Gastrocnemius medialis (tissue), 4 donors: ENCODE results near the gene VIPR2. TPM values are rescaled to one million over a fixed set of nuclear protein-coding genes. Genes with fewer than 3 reads are reported as not detected.

Experiments
- ATAC-seq, 2 donors: fragments of 150-250 bp; one replicate each; pipeline ENCODE4 v1.9.1; 2016
- DNase-seq, 2 donors: peaks; one replicate each; pipeline ENCODE4 v3.0.0-alpha.2; 2019
- H3K27ac ChIP-seq, 4 donors: fragments of 200-600 bp; sonication (generic); 1 replicate in 1 of 4; 2 replicates in 3 of 4; pipeline ENCODE4 v1.5.1; 2016 to 2018; ENCODE audit warnings: mild to moderate bottlenecking in 2 of 4, moderate library complexity in 1 of 4
- H3K27me3 ChIP-seq, 3 donors: fragments of 200-600 bp; sonication (generic) in 2 of 3; 1 replicate in 1 of 3; 2 replicates in 2 of 3; pipeline versions ENCODE4 v1.5.1 to v1.6.0; 2016 to 2019; ENCODE audit warnings: mild to moderate bottlenecking in 1 of 3, moderate library complexity in 1 of 3
- H3K36me3 ChIP-seq, 2 donors: fragments of 200-600 bp; sonication (generic) in 1 of 2; one replicate each; pipeline ENCODE4 v1.5.1; 2017 to 2018
- H3K4me1 ChIP-seq, 2 donors: fragments of 200-600 bp; sonication (generic) in 1 of 2; one replicate each; pipeline ENCODE4 v1.5.1; 2016 to 2017; ENCODE audit warnings: mild to moderate bottlenecking in 2 of 2
- H3K4me3 ChIP-seq, 4 donors: fragments of 200-600 bp; sonication (generic) in 3 of 4; 1 replicate in 1 of 4; 2 replicates in 3 of 4; pipeline ENCODE4 v1.5.1; 2016 to 2019; ENCODE audit warnings: mild to moderate bottlenecking in 2 of 4
- H3K9me3 ChIP-seq, 3 donors: fragments of 200-600 bp; sonication (generic) in 2 of 3; 1 replicate in 1 of 3; 2 replicates in 2 of 3; pipeline ENCODE4 v1.5.1; 2016 to 2019
- CTCF ChIP-seq, 5 experiments: fragments of 450-650 bp in 3 of 5; fragments of 200-600 bp in 2 of 5; sonication (generic) in 2 of 5; IDR thresholded peaks in 4 of 5; conservative IDR thresholded peaks in 1 of 5; 1 replicate in 4 of 5; 2 replicates in 1 of 5; pipeline ENCODE4 v1.5.1; 2016 to 2019; ENCODE audit warnings: antibody characterized with exemption in 5 of 5, mild to moderate bottlenecking in 3 of 5, moderate library complexity in 3 of 5
- POLR2A ChIP-seq, 2 donors: fragments of 450-650 bp; IDR thresholded peaks; one replicate each; pipeline ENCODE4 v1.6.1; 2017; ENCODE audit warnings: antibody characterized with exemption in 2 of 2, mild to moderate bottlenecking in 2 of 2, moderate library complexity in 2 of 2
- in situ Hi-C, 4 donors: fragments of 200-750 bp; cut with MboI; loops; one replicate each; pipeline versions ENCODE4 v1.15.0 to v1.8.0; 2017; ENCODE audit warnings: low sequenced_read_pairs in 4 of 4
- intact Hi-C: fragments of 100-400 bp; cut with DNase I; formaldehyde crosslinking; loops from one replicate; pipeline ENCODE4 v1.15.1; 2023; ENCODE audit warnings: low total_unique reads
- total RNA-seq, 4 donors: library from RNA; depleted of rRNA; stranded (reverse); fragments of >200 nt; gene quantifications; one replicate each; pipeline versions ENCODE4 v1.1.0 to v1.2.3, GENCODE V29; 2016

VIPR2 gene
- total RNA-seq, 4 donors from 2014 or later, result 0.39 to 2.2 (median 0.80) TPM

GRCh38 chr7:159122276-159122675 lies 22.4 kb downstream of the VIPR2 start:
- ATAC-seq (no peak), DNase-seq (no peak)
- TF ChIP-seq CTCF (IDR thresholded peaks at IDR 0.05 in 4 of 5, conservative IDR thresholded peaks at IDR 0.05 in 1 of 5) (no peak), POLR2A (IDR thresholded peaks at IDR 0.05) (no peak)
- Histone ChIP-seq H3K4me3 (no peak overlapping the region), H3K4me1 (no peaks in the 10 kb centered on the region), H3K36me3 (no peaks in the 10 kb centered on the region), H3K27me3 (no peaks in the 10 kb centered on the region), H3K27ac (no peak overlapping the region), H3K9me3 (no peaks in the 10 kb centered on the region)
- in situ Hi-C loops (no loop called here), intact Hi-C loops (no loop called here)

- Histone ChIP-seq H3K4me3 (no peak overlapping the region), H3K27me3 (no peaks in the 10 kb centered on the region), H3K36me3 (no peaks in the 10 kb centered on the region), H3K4me1 (no peaks in the 10 kb centered on the region), H3K9me3 (no peaks in the 10 kb centered on the region), H3K27ac (no peak overlapping the region)
- in situ Hi-C loops, result no loop called here
- no peak for TF ChIP-seq CTCF (IDR thresholded peaks at IDR 0.05 in 4 of 5, conservative IDR thresholded peaks at IDR 0.05 in 1 of 5)
- TF ChIP-seq POLR2A (IDR thresholded peaks at IDR 0.05), result no peak
- DNase-seq (no peak), ATAC-seq (no peak)
- intact Hi-C loops, result no loop called here
Measured at GRCh38 chr7:159121476-159121875, 23.2 kb downstream of the VIPR2 start.

- in situ Hi-C loops (no loop called here), intact Hi-C loops (no loop called here)
- no peak overlapping the region for H3K27ac ChIP-seq
- H3K36me3 ChIP-seq, result no peaks in the 10 kb centered on the region
- ATAC-seq, result no peak
- no peak for DNase-seq
- no peaks in the 10 kb centered on the region for H3K4me1 ChIP-seq
- TF ChIP-seq CTCF (IDR thresholded peaks at IDR 0.05 in 4 of 5, conservative IDR thresholded peaks at IDR 0.05 in 1 of 5), result no peak
- no peak for TF ChIP-seq POLR2A (IDR thresholded peaks at IDR 0.05)
- H3K4me3 ChIP-seq, result no peak overlapping the region
- no peaks in the 10 kb centered on the region for H3K27me3 ChIP-seq
- no peaks in the 10 kb centered on the region for H3K9me3 ChIP-seq
Measured at GRCh38 chr7:159121068-159121467, 23.6 kb downstream of the VIPR2 start.

- intact Hi-C loops (no loop called here), in situ Hi-C loops (no loop called here)
- DNase-seq (no peak), ATAC-seq (no peak)
- Histone ChIP-seq H3K27ac (no peak overlapping the region), H3K36me3 (no peaks in the 10 kb centered on the region), H3K9me3 (no peaks in the 10 kb centered on the region), H3K4me3 (no peak overlapping the region), H3K4me1 (no peaks in the 10 kb centered on the region), H3K27me3 (no peaks in the 10 kb centered on the region)
- TF ChIP-seq POLR2A (IDR thresholded peaks at IDR 0.05) (no peak), CTCF (IDR thresholded peaks at IDR 0.05 in 4 of 5, conservative IDR thresholded peaks at IDR 0.05 in 1 of 5) (no peak)
Measured at GRCh38 chr7:159120540-159120919, 24.1 kb downstream of the VIPR2 start.

- in situ Hi-C loops, result no loop called here
- no peak overlapping the region for H3K4me3 ChIP-seq
- TF ChIP-seq POLR2A (IDR thresholded peaks at IDR 0.05) (no peak), CTCF (IDR thresholded peaks at IDR 0.05 in 4 of 5, conservative IDR thresholded peaks at IDR 0.05 in 1 of 5) (no peak)
- no peaks in the 10 kb centered on the region for H3K4me1 ChIP-seq
- DNase-seq (no peak), ATAC-seq (no peak)
- no peaks in the 10 kb centered on the region for H3K36me3 ChIP-seq
- no peaks in the 10 kb centered on the region for H3K27me3 ChIP-seq
- H3K9me3 ChIP-seq, result no peaks in the 10 kb centered on the region
- intact Hi-C loops, result no loop called here
- H3K27ac ChIP-seq, result no peak overlapping the region
Measured at GRCh38 chr7:159119851-159120539, 24.7 kb downstream of the VIPR2 start.
